NAMALWA (cell line): Measurements from ENCODE around the gene SLCO2A1.
"Not testable (repeated sequence)": the region's sequence is repeated elsewhere in the genome, so short reads cannot be mapped to it uniquely, and the experiment has no call there.

ENCODE experiments used
- DNase-seq: peaks from one replicate; pipeline ENCODE4 v3.0.0-alpha.2; 2015; ENCODE audit warnings: low spot score

Gene SLCO2A1

DNA sequence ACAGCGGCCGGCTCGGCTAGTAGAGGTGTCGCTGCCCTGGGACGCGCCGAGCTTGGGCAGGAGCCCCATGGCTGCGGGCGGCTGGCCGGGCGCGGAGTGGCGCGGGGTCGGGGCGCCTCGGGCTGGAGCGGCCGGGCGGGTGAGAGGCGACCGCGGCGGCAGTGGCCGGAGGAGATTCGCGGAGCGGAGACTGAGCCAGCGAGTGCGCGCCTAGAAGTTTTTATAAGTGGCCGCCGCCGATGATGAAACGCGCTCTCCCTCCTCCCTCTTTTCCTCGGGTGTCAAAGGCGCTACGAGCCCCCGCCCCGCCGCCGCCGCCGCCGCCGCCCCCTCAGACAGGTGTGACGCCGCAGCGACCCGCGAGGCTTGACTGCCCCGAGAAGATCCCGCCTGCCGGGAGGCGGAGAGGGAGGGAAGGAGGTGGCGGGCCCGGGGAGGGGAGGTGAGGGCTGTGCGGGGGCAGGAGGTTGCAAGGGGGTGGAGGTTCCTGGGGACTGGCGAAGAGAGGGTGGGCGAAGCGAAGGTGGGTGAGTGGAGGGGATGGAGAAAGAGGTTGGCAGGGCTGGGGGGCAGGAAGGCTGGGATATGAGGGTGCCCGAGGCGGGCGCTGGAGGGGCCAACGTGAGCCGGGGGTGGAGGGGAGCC lies at the start of gene SLCO2A1:
Gene SLCO2A1 (minus strand): TSS at position 192 of the 645 bp plus-strand sequence. CDS start 123 bp downstream, at position 69.
- no peak for DNase-seq

DNA sequence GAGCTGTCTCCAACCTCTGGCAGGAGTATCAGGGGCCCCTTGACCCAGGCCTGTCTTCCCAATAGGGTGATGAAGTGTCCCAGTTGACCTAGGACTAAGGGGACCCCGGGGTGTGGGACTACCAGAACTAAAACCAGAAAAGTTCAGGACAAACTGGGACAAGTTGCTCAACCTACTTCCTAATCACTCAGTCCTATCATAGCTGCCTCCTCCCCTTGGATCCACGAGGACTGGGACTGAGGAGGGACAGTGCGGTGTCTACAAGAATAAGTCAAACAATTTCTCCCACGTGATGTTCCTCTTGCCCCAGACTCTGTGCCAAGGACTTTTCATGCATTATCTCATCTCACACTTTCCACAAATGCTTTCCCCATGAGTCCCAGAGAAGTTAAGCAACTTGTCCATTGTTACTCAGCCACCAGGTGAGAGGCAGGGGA lies 49.4 kb upstream of the SLCO2A1 start:
- no peak for DNase-seq

DNA sequence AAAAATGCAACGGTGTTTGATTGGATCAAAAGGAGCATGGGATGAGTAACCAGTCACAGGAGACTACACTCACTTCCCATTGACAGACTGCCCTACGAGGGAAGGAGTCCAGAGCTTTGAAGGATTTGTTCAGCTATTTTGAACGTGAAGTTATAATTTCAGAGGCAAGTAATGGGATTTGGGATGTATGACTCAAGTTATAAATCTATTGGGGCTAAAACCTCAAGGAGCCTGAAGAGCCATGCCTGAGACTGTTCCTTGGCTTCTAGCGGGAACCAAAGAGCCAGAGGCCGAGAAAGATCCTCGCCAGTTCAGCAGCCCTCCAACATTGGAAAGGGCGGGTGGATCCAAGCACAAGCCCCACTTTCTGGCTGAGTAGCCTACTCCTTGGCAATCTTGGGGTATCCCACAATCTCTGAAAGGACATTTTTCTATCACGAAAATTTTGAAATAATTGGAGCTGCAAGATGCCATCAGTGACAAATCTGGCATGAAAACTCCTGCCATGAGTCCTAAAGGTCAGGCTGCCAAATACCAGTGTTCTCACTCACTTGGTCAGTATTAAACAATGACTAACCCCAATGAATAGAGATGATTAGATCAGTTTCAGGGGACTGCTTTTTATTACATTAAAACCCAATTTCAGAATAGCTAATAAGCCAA lies 48.6 kb upstream of the SLCO2A1 start:
- no peak for DNase-seq

DNA sequence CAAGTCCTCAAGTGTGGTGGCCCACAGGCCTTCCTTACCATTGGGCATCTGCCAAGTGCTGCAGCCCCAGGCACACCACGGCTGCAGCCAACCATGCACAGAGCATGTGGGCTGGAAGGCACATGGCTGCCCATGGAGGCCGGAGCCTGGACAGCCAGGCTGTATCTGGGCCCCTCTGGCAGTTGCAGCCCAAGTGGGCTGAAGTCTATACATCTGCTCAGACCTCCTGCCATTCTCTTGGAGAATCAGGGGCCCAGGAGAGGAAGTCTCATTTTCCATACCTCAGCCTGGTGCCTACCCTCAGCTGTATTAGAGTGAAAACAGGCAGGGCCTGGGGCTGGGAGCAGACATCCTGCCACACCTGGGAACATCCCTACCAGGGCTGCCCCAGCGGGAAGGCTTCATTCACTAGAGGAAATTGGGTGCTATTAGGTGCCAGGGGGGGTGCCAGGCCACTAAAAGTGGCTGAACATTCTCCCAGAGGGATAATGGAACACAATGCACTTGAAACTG lies 48.0 kb upstream of the SLCO2A1 start:
- DNase-seq: no peak

DNA sequence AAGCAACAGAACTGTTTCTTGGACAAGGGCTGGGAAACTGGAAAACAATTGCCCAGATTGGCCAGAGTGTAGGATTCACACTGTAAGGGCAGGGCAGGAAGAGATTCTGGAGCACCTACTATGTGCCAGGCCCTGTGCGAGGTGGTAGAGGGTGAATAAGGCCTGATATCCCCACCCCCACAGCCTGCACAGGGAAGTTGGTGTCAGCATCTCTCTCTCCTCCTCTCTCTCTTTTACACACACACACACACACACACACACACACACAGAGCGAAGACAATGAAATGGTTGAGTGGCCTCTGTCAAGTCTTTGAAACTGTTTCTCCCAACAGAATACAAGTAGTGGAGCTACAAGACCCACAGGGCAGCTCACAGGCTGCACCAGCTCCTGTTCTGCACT lies 47.1 kb upstream of the SLCO2A1 start:
- no peak for DNase-seq

DNA sequence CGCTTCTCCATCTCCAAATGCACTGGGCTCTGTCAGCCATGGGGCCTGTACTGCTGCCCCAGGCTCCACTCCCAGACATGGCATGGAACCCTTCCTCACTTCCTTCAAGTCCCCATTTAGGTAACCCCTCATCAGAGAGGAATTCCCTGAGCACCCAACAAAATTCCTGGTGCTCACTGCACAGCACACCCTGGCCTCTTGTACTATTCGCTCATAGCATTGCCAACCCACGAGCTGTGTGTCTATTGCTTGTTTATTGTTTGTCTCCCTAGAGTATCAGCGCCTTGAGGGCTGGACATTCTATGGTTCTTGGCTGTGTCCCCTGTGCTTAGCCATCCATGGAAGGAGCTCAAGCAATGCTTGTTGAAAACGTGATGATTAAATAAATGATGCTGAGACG lies 46.1 kb upstream of the SLCO2A1 start:
- no peak for DNase-seq

DNA sequence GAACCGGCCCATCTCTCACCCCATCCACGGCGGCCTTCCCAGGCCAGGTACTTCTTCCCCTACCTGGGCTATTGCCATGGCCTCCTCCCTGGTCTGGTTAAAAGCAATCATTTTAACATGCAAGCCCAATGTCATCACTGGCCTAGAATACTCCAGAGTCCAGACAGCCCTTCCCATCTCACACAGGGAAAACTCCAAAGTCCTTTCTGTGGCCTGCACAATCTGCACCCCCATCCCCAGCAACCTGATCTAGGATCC lies 45.8 kb upstream of the SLCO2A1 start:
- DNase-seq: no peak

DNA sequence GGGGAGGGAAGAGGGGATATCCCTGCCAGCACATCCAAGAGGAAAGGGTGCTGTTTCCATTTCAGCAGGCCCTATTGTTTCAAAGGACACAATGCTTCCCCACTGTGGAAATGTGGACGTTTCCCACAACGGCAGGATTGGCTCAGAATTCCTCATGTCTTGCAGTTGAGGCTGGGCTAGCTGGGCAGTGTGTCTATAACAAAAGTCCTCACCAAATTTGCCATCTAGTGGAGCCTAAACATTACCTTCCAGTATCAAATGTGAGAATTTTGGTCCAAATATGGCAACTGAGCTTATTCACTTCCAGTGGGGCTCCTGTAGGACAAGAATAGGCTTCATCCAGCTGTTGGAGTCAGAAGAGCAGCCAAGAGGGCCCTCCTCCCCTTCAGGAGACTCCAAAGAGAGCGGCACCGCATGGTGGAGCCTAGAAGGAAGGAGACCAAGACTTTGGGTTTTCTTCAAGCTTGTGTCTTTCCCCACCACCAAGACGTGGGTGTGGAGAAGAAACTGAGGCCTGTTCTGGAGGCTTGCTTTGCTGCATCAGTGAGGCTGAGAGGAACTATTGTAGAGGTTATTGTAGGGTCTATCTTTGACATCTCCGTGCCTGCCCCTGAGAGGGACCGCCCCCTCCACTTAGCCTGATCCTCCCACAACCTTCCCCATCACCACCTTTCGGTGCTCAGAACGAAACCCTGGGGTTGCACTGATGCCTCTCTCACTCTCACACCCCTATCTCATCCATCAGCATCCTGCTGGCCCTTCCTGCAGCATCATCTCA lies 45.3 kb upstream of the SLCO2A1 start:
- no peak for DNase-seq

DNA sequence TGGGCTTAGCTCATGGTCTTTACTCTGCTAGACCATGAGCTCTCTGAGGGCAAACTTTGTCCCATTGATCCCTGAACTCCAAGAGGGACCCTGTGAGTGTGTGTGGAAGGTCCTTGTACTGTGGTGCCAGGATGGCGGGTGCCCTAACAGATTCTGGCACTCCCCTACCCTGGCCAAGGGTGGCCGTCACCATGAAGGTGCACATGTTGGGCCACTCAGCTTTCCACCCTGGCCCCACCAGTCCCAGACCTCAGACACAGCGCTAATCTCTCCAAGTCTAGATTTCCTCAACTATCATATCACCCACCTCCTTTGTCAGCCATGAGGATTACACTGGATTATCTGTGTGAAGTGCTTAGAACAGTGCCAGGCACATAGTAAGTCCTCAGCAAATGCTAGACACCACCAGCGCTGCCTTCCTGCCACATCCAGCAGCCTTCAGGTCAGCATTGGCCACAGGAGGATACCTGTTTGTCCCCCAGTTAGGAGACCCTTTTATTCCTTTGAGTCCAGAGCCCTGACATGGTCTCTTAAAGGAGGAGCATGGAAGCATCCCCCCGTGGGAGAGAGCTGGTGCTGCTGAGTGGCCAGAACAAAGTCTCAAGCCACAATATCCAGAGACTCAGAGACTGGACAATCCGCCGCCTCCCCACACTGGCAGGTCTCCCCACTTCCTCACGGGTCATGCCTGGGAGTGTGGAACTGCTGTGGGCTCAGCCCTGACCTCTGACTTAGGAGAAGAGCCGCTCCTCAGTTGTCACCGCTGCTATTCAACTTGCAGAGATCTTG lies 44.5 kb upstream of the SLCO2A1 start:
- no peak for DNase-seq

DNA sequence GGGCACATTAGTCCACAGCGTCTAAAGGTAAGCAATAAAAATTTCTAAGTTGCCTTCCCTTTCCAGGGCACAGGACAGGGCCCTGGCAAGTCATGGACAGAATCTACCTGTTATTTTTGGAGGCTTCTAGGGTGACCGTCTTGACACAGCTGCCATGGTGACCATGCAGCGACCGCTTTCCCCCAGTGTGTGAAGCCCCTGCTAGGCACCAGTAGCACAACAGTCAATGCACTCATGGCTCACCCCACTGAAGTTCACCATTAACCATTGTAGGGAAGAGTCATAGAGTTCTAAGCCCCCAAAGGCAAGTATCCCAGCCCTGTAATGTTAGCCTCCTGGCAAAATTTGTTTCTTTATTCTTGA lies 43.8 kb upstream of the SLCO2A1 start:
- no peak for DNase-seq

DNA sequence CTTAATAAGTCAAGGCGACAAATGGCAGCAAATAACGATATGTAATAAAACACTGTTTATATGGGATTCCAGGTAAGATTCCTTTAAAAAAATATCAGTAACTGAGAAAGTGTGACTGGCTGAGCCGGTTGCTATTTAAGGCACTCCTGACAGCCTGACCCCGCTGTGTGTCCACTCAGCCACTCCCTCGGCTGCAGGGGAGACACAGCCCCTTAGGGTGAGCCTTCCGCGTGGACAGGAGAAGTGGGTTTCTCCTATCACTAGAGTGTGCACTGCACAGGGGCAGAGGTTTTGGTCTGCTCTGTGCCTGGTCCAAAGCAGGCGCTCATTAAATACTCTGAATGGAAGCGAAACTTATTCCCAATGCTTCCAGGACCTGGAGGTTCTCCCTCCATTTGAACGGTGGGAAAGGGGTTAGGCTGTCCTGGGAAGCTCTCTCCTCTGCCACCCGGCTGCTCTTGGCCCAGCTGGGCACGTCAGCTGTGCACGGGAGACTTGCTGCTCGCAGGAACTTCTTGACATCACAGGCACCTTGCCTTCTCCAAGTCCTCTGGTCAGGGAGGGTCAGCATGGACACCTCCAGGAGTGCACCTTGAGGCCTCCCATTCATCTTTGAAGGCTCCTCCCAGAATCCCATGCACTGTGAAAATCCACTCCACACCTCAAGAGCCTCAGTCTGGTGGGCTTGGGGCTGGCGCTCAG lies 43.3 kb upstream of the SLCO2A1 start:
- no peak for DNase-seq

DNA sequence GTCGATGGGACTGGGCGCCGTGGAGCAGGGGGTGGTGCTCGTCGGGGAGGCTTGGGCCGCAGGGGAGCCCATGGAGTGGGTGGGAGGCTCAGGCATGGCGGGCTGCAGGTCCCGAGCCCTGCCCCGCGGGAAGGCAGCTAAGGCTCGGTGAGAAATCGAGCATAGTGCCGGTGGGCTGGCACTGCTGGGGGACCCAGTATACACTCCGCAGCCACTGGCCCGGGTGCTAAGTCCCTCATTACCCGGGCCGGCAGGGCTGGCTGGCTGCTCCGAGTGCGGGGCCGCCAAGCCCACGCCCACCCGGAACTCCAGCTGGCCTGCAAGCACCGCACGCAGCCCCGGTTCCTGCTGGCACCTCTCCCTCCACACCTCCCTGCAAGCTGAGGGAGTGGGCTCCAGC lies 40.6 kb upstream of the SLCO2A1 start:
- not testable (repeated sequence) for DNase-seq

DNA sequence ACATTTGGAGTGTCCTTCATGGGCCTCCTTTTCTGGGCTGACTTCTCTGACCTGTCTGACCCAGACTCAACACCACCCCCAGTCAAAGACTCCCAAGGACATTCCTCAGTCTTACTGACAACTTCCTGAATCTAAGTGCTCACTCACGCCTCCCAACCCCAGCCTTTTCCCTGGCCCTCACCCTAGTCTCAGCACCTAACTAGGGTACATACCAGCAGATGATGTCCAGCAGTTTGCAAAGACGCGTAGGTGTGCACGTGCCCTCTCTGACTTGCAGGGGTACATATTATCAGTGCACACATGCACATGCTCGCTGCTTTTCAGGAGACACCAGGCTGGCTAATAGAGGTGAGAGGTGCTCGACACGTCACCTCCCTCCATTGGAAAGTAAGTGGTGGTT lies 38.7 kb upstream of the SLCO2A1 start:
- DNase-seq: no peak

DNA sequence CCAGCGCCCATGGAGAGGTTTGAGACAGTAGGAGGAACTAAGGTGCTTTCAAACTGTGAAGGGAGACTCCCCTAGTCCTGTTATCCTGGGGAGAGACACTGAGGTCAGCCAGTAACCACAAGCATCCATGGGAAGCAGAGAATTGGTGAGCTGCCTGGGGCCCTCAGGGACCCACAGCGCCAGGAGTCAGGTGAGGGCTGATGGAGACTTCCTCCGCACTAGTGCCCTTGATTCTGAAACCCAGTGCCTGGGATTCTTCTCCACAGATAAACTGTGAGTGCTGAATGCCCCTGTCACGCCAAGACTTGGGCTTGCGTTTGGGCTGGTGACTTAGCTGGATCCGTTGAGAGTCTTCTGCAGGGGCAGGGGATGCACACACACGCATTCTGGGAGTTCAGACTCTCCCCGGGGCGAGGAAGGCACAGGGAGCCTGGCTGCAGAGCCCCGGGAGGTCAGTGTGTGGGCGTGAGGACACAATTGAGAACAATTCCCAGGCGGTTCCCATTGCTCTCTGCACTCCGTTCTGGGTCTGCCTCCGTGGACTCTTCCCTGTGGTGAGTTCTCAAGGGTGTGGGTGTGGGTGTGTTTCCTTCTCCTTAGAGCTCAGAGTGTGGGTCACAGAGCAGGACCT lies 37.9 kb upstream of the SLCO2A1 start:
- no peak for DNase-seq

DNA sequence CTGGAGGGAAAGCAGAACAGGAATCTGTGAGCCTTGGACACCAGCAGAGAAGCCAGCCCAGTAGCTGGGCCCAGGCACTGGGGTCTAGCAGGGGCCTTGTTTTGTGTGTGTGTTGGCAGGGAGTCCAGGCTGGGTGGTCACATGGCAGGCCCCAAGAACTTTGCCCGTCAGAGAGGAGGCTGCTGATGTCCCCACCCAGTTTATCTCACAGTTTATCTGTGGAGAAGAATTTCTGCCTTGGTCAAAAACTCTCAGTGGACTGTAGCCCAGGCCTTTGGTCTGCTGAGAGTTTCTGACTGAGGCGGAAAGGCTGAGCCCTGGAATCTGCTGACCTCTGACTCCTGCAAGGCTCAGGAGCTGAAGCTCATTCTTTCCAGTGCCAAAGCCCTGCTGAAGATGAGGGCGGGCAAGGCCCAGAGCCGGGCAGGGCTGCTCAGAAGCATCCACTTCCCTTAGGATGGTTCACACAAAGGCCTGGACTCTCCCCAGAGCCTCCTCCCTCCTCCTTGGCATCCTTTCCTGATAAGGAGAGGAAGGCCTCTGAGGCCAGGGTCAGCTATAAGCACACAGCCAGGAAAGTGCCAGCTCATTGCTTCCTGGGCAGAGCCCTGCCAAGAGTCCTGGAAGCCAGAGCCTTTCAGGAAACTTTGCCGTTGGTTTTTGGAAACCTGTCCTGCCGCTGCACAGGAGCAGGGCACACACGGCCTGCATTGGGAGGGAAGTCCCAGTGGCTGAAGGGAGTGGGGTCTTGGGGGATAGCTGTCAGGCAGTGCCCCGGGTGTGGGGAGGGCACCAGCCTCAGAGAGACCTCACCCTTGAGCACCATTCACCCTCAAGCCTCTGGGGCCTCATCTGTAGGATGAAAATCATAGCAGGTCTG lies 37.2 kb upstream of the SLCO2A1 start:
- DNase-seq: no peak

DNA sequence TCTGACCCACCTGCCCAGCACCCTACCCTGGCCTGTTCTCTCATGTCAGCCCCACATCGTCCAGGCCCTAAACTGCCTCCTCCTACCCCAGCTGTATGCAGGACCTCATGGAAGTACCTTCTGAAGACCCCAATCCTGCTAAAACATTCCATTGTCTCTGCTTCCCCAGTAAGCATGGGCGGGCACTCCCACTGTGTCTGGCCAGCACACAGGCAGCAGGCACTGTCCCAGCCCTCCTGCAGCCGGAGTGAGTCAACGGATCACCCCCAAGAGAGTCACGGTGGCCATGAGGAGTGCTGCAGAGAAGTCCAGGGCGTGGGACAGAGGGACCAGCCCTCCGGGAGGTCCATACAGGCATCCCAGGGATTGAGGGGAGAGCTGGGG lies 36.4 kb upstream of the SLCO2A1 start:
- no peak for DNase-seq

DNA sequence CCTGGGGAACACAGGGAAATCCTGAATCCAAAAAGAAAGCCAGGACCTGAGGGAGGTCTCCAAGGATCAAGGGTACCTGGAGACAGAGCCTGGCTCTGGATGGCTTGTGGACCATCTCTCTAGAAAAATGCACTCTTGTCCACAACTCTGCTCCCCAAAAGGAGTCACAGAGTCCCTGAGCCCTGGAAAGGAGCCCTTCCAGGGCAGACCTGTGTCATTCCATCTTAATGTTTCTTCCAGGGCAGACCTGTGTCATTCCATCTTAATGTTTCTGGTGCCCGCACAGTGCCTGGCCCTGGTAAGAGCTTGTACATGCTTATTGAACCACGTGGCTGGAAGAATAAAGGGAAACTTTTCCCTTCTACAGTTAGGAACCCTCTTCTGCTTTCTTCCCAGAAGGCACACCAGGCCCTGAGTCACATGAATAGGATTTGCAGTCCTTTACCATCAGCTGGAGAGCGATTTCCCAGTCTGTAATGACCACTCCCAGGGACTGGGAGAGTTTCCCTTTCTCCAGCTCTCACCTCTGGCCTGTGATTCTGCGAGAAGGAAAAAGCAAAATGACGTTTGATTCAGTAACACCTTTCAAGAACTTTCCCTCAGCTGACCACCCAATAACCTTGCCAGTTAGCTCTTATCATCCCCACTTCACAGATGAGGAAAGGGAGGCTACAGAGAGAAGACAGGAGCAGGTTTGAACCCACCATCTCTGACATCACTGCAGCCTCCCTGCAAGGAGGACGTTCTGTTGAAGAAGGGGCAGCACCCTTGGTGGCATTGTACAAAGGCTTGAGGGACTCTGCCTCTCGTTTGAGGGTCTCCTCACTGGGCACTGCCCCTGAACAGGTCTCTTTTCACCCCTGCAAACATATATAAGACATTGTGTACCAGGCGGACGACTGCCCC lies 35.8 kb upstream of the SLCO2A1 start:
- no peak for DNase-seq

DNA sequence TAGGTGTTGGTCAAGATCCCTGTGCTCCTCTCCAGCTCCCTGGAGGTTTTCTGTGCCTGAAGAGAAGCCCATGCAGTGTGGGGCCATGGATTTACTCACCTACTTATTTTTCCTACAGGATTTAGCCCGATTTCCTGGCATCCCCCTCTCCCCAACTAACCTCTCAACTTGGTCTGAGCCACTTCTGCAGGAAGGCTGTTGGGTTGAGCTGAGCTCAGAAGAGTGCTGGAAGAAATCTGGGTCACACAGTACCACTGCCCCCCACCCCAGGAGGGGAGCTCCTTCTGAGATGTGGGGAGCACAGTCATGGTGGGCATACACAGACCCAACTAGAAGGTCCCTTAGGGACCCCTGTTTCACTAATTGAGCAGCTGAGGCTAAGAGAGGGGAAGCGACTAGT lies 34.4 kb upstream of the SLCO2A1 start:
- DNase-seq: no peak

DNA sequence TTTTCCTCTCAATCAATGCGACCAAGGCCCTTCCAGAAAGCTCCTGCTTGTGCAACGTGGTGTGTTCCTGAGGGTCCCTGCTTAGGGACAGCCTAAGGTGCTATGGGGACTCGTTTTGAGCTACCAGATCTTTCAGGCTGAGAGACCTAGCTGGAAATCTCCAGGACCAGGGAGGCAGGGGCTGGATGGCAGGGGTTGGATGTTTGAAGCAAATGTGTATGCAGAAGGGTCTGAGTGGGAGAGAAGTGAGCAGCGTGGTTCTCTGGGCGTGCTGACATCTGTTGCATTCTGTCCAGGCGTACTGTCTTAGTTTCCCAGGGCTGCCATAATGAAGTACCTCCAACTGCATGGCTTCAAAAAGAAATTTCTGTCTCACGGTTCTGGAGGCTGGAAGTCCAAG lies 31.7 kb upstream of the SLCO2A1 start:
- DNase-seq: no peak
